K562 (cell line): ENCODE results near the gene HEMGN. TPM values are rescaled to one million over a fixed set of nuclear protein-coding genes. Genes with fewer than 3 reads are reported as not detected.

Experiments used
- ARID3A ChIP-seq: IDR thresholded peaks from 2 replicates; pipeline ENCODE4 v1.6.1; 2012; ENCODE audit warnings: low read depth, low read length, improper control_type of control experiment, borderline replicate concordance
- CBX8 ChIP-seq: fragments of 200-600 bp; sonication (generic); IDR thresholded peaks from 2 replicates; pipeline ENCODE4 v1.6.1; 2012; ENCODE audit warnings: borderline replicate concordance, mixed run types, low read depth, mild to moderate bottlenecking, moderate library complexity, mixed read lengths, low read length, control low read depth, inconsistent platforms; ENCODE audit not compliant: poor library complexity, severe bottlenecking; ENCODE audit errors: extremely low read depth
- E4F1 ChIP-seq: fragments of 250-450 bp; sonication (Bioruptor Pico); IDR thresholded peaks from 2 replicates; pipeline ENCODE4 v1.5.0; 2021; ENCODE audit warnings: mild to moderate bottlenecking, borderline replicate concordance
- EP300 ChIP-seq: IDR thresholded peaks from 2 replicates; pipeline ENCODE4 v1.6.1; 2012; ENCODE audit warnings: low read length, improper control_type of control experiment
- HDAC1 ChIP-seq, 2 experiments: fragments of 450-650 bp; IDR thresholded peaks; 2 replicates each; pipeline ENCODE4 v1.6.1; 2016 to 2017; ENCODE audit warnings: inconsistent platforms in 1 of 2, mild to moderate bottlenecking in 1 of 2, moderate library complexity in 1 of 2
- ID3 ChIP-seq, 2 experiments: fragments of 250-450 bp in 1 of 2; fragments of 450-650 bp in 1 of 2; sonication (Bioruptor Pico) in 1 of 2; IDR thresholded peaks; 2 replicates each; pipeline versions ENCODE4 v1.6.1 to v1.8.0; 2016 to 2021; ENCODE audit warnings: mild to moderate bottlenecking in 2 of 2, moderate library complexity in 2 of 2, missing compliant biosample characterization in 1 of 2, missing genetic modification characterization in 1 of 2
- MAFK ChIP-seq: IDR thresholded peaks from 2 replicates; pipeline ENCODE4 v1.6.1; 2011; ENCODE audit warnings: low read length, improper control_type of control experiment
- MYBL2 ChIP-seq, 2 experiments: fragments of 450-650 bp in 1 of 2; sonication (generic) in 1 of 2; formaldehyde crosslinking in 1 of 2; IDR thresholded peaks; 2 replicates each; pipeline versions ENCODE4 v1.6.1 to v1.8.1; 2017 to 2022; ENCODE audit warnings: borderline replicate concordance in 1 of 2, inconsistent platforms in 1 of 2, low read depth in 1 of 2, mild to moderate bottlenecking in 1 of 2, missing genetic modification reagents in 1 of 2, moderate library complexity in 1 of 2
- NONO ChIP-seq, 2 experiments: fragments of 200-400 bp in 1 of 2; fragments of 450-650 bp in 1 of 2; formaldehyde crosslinking in 1 of 2; IDR thresholded peaks; 2 replicates each; pipeline ENCODE4 v1.6.1; 2017; ENCODE audit warnings: low read depth in 2 of 2, mild to moderate bottlenecking in 2 of 2, moderate library complexity in 2 of 2, low read length in 1 of 2
- RAD51 ChIP-seq: fragments of 450-650 bp; IDR thresholded peaks from 2 replicates; pipeline ENCODE4 v1.7.1; 2016; ENCODE audit warnings: low read depth, mild to moderate bottlenecking, borderline replicate concordance
- SMARCE1 ChIP-seq: fragments of 450-650 bp; IDR thresholded peaks from 2 replicates; pipeline ENCODE4 v1.7.1; 2016; ENCODE audit warnings: mild to moderate bottlenecking
- U2AF2 ChIP-seq: fragments of 200-400 bp; formaldehyde crosslinking; optimal IDR thresholded peaks from 2 replicates; pipeline ENCODE3; 2017; ENCODE audit warnings: low read depth, mild to moderate bottlenecking, low read length
- XRCC3 ChIP-seq: fragments of 450-650 bp; IDR thresholded peaks from 2 replicates; pipeline ENCODE4 v1.6.1; 2017; ENCODE audit warnings: mild to moderate bottlenecking, moderate library complexity
- ZNF124 ChIP-seq: sonication (generic); formaldehyde crosslinking; IDR thresholded peaks from 2 replicates; pipeline ENCODE4 v1.8.1; 2022; ENCODE audit warnings: missing genetic modification reagents
- ZNF212 ChIP-seq: fragments of 450-650 bp; formaldehyde crosslinking; IDR thresholded peaks from 2 replicates; pipeline ENCODE4 v1.4.0; 2020; ENCODE audit warnings: mild to moderate bottlenecking
- ZNF24 ChIP-seq: fragments of 450-650 bp; IDR thresholded peaks from 2 replicates; pipeline ENCODE4 v1.6.1; 2016
- ZNF280A ChIP-seq: fragments of 450-650 bp; IDR thresholded peaks from 2 replicates; pipeline ENCODE4 v1.6.1; 2018; ENCODE audit warnings: mild to moderate bottlenecking, low read depth; ENCODE audit not compliant: partially characterized antibody
- ZNF76 ChIP-seq: fragments of 250-450 bp; sonication (Bioruptor Pico); IDR thresholded peaks from 2 replicates; pipeline ENCODE4 v1.4.0; 2020; ENCODE audit warnings: mild to moderate bottlenecking, moderate library complexity, borderline replicate concordance
- polyA plus RNA-seq, 8 experiments: library from polyadenylated mRNA; depleted of rRNA in 4 of 8; stranded (reverse) in 5 of 8; unstranded in 3 of 8; fragments of >200 nt; fragmentation: Nextera tagmentation in 2 of 8; fragmentation: Illumina TruSeq in 1 of 8; extraction: Ambion mirVana in 2 of 8; extraction: Trizol in 1 of 8; gene quantifications; 2 replicates each; pipeline versions ENCODE4 v1.2.1 to v1.2.3, GENCODE V29; 2011 to 2014; ENCODE audit warnings: inconsistent platforms in 1 of 8, missing spikeins in 1 of 8
- total RNA-seq, 7 experiments: library from RNA; depleted of rRNA in 6 of 7; stranded (reverse); fragments of >200 nt in 6 of 7; fragmentation: Illumina TruSeq in 2 of 7; extraction: Trizol in 2 of 7; gene quantifications; 2 replicates each; pipeline versions ENCODE4 v1.2.1 to v1.2.3, GENCODE V29; 2011 to 2021; ENCODE audit warnings: low replicate concordance in 1 of 7

The HEMGN gene
- total and polyA plus RNA-seq, 9 of the 15 experiments (the other 6 are each of a cell fraction or from before 2014, with no cell fraction given), result 56.3 to 258 (median 137) TPM

- no peak for TF ChIP-seq ZNF280A
- TF ChIP-seq EP300, result peak; percentile 99
- TF ChIP-seq ID3 (CRISPR knock-in tag; IDR thresholded peaks at IDR 0.05), result no peak
- peak; percentile 11; the same call in 1 of the 2 replicates for TF ChIP-seq ID3 (tag; IDR thresholded peaks at IDR 0.05)
- TF ChIP-seq SMARCE1, result peak; percentile 96
- no peak for TF ChIP-seq CBX8
- no peak; the same call in 1 of the 2 replicates for TF ChIP-seq ZNF24
- TF ChIP-seq NONO (IDR thresholded peaks at IDR 0.05; ENCODE audit: low read depth in 2 of 2, low read length in 1 of 2), result peak in 1 of 2 experiments; percentile 35; a peak in 1 of 4 replicates
- TF ChIP-seq RAD51, result no peak; the same call in 1 of the 2 replicates
- TF ChIP-seq U2AF2, result no peak
- TF ChIP-seq ARID3A, result peak; percentile 65
- no peak for TF ChIP-seq ZNF76 (CRISPR knock-in tag)
- TF ChIP-seq MYBL2 (IDR thresholded peaks at IDR 0.05; ENCODE audit: low read depth), result no peak; the same call in 1 of the 2 replicates
- TF ChIP-seq MYBL2 (CRISPR knock-in tag; IDR thresholded peaks at IDR 0.05; ENCODE audit: borderline replicate concordance), result no peak
- TF ChIP-seq E4F1 (CRISPR knock-in tag), result no peak
- peak; percentile 22; the same call in 1 of the 2 replicates for TF ChIP-seq MAFK
- TF ChIP-seq HDAC1 (IDR thresholded peaks at IDR 0.05), result peak; percentile 7 to 79; a peak in 2 of 4 replicates
- no peak for TF ChIP-seq ZNF212
- no peak for TF ChIP-seq ZNF124 (CRISPR knock-in tag)
- TF ChIP-seq XRCC3, result no peak
These were observed 5.4 kb upstream of the HEMGN start (continued) for GRCh38 chr9:97943308-97943855.
